Measurements from ENCODE around the gene TFPI.

Gene TFPI

DNA sequence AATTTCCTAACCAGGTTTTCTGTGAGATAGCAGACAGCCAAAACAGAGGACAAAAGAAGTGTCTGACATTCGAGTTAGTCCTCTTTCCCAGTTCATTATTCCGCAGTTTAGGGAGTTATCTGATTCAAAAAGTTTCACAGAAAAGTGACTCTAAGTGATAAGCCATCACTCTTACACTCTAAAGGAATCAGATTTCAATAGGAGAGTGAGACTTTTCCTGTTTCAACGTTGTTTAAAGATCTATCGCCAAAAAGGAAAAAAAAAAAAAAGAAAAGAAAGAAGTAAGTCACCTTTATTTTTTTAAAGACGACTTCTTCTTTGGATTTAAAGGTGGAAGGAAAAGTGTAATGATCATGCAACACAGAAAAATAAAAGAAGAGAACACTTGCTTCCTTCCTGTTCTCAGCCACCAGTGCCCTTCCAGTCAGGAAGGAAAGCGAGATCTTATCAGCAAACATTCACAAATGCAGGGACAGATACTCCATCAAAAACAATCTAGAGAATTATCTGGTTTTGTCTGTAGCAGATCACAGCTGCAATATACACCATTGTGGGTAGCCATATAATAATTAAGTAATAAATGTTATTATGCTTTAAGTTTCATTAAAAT, 49.8 kb downstream of the TFPI start:
- DNase-seq (ENCODE audit: low read depth in 2 of 2), result no peak

GRCh38 chr2:187503700-187504099, 50.5 kb downstream of the TFPI start:
- DNase-seq (ENCODE audit: low read depth in 2 of 2), result no peak

GRCh38 chr2:187502467-187502866, 51.8 kb downstream of the TFPI start:
- DNase-seq (ENCODE audit: low read depth in 2 of 2), result no peak

DNA sequence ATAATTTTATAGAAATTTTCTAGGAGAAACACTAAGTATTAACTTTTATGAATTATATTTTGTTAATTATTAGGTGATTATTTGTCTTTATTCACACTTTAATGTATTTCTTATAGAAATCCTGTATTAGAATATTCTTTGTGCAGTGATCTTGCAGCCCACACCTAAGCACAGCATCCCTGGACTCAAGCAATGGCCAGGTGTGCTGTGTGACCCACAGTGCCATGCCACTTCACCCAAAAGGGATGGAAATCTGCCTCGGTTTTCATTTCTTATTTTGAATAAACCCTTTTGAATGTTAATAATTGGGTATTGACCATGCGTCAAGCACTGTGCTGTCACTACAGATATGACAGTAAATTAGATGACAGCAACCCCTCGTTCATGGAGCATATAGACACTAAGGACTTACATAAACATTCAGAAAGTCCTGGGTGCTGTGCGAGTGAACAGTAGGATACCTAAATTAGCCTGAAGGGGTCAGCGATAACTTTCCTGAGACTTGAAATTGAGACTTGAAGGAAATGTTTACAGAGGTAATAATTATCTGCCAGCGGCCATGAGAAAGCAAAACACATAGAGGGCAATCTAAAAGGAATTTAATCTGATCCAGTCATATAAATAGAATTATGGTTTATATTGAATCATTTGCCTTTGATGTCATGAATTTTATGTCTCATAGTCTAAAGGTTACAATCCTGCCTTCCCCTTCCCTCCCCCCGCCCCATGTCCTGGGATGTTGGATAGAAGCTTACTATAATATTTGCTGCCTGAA, 53.5 kb downstream of the TFPI start:
- peak; percentile 6 to 8 for DNase-seq (ENCODE audit: low read depth in 2 of 2)

DNA sequence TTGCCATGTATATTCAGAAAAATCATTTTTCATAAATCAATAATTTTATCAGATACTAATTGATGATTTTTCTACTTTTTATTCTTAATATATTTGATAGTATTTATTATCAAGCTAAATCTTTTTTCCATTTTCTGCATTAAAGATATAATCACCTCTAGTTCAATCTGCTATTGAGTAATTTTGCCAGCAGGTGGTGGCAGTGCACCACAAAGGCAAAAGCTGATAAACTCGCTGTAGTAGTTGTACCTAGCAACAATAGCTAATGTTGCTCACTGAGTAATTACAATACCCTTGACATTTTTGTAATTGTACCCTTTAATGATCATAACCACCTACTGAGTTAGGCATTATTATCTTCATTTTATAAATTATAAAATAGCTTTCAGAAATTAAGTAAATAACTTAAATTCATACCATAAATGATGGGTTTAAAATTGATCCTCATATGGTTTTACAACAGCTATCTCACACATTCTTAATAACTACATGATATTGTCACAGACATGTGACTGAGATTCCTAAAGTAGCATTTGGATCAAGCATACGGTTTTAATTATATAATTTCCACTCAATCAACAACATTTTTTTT, 54.2 kb downstream of the TFPI start:
- peak in 1 of 2 experiments; percentile 17 for DNase-seq (ENCODE audit: low read depth in 2 of 2)

GRCh38 chr2:187497858-187498463, 56.3 kb downstream of the TFPI start:
- no peak for DNase-seq (ENCODE audit: low read depth in 2 of 2)

GRCh38 chr2:187497140-187497539, 57.1 kb downstream of the TFPI start:
- no peak for DNase-seq (ENCODE audit: low read depth in 2 of 2)

GRCh38 chr2:187495324-187495723, 58.9 kb downstream of the TFPI start:
- no peak for DNase-seq (ENCODE audit: low read depth in 2 of 2)

DNA sequence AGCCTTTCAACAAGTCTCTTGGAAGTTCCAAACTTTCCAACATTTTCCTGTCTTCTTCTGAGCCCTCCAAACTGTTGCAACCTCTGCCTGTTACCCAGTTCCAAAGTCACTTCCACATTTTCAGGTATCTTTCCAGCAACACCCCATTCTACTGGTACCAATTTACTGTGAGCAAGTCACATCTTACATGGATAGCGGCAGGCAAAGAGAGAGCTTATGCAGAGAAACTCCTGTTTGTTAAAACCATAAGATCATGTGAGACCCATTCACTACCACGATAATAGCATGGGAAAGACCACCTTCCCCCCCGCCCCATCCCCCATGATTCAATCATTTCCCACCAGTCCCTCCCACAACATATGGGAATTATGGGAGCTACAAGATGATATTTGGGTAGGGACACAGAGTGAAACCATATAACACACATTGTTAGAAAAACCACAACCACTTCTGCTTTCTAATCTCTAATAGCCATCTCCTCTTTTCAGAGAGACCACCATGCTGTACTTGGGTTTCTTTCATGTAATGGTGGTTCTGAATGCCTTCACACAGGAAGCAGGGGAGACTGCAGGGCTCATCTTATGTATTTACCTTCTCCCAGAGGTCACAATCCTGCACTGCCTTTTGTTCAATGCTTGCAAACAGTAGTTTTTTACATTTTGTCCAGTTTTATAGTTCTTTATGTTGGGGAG, 60.2 kb downstream of the TFPI start:
- DNase-seq (ENCODE audit: low read depth in 2 of 2), result no peak

- no peak for DNase-seq (ENCODE audit: low read depth in 2 of 2)
Observed at GRCh38 chr2:187493180-187493579, 61.1 kb downstream of the TFPI start.

GRCh38 chr2:187486241-187486640, 68.0 kb downstream of the TFPI start:
- no peak for DNase-seq (ENCODE audit: low read depth in 2 of 2)

- no peak for DNase-seq (ENCODE audit: low read depth in 2 of 2)
Observed at GRCh38 chr2:187485523-187485922, 68.7 kb downstream of the TFPI start.

- DNase-seq (ENCODE audit: low read depth in 2 of 2), result no peak
Observed at GRCh38 chr2:187483537-187483936, 70.7 kb downstream of the TFPI start.

DNA sequence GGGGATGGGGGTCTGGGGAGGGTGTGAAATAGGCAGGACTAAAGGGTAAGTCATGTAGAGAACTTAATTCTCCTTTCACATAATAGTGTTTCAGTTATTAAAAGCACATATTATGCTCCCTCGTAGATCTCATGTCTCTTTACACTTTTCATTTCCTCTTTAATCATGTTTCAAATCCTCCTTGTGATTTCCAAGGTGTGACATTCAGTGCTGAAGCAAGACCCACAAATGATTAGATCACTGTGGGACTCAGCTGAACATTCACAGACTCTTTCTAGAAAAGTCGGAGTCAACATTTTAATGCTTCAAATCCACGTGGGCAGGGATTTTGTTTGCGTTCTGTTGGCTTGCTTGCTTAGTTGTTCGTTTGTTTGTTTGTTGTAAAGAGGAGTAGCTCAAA, 71.4 kb downstream of the TFPI start:
- no peak for DNase-seq (ENCODE audit: low read depth in 2 of 2)

GRCh38 chr2:187481543-187481942, 72.7 kb downstream of the TFPI start:
- no peak for DNase-seq (ENCODE audit: low read depth in 2 of 2)

DNA sequence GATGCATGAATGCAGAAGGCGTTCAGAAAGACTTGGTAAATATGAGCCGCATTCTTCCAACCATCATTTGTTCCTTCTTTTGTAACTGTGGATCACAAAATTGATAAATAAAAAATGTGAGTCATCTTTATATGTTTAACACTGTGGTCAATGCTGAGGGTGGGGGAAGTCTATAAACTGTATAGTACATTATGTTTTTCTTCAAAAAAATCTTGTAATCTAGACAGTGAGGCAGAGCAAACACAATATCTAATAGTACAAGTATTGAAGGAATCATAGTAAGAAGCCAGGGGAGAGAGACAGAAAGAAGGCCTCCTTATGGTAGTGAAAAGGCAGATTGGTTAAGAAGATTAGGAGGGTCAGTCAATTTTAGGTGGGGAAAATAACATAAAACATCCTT, 75.5 kb downstream of the TFPI start:
- DNase-seq (ENCODE audit: low read depth in 2 of 2), result no peak

DNA sequence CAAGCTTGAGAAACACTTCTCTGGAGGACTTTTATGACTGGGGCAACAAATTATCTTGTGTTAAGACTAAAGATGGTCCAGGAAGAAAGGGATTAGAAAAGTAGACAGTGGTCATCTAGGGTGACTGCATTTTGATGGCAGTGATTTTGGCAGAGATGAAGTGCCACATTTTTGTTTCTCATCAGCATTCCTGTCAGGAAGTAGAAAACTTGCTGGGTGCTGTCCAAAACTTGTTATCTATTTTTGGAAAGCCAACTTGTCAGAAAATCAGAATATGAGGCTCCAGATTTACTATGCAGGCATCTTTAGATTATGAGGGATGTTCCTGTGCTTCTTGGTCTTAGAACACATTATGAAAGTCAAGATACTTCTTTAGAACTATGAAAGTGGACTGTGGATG, 77.2 kb downstream of the TFPI start:
- no peak for DNase-seq (ENCODE audit: low read depth in 2 of 2)

DNA sequence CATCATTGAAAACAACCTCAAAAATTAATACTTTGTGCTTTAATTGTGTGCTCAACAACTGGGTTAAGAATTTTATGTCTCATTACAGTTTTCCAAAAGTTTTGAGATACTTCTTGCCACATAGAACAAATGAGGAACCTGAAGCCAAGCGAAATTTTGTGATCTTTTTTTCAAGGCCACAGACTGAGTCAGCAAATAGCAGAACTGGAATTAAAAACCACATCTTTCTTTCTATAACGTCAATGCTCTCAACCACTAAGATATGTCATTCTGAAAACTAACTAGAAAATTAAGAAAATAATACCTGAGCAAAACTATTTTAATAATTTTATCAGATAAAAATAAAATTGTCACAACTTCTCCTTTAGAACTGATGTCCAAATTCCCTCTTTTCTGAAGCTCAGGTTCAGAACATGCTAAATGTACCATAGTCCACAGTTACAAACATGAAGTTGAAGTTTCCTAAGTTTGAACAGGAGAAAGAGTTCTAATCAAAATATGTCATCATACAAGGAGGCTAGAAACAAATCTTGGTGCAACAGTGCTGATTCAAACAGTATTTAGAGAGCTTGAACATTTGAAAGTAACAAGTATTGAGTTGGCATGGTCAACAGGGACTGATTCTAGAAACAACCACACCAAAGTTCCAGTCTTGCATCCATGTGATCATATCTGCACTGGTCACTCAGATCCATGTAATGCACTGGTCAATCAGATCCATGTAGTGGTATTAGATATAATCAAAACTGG, 78.6 kb downstream of the TFPI start:
- no peak for DNase-seq (ENCODE audit: low read depth in 2 of 2)

DNA sequence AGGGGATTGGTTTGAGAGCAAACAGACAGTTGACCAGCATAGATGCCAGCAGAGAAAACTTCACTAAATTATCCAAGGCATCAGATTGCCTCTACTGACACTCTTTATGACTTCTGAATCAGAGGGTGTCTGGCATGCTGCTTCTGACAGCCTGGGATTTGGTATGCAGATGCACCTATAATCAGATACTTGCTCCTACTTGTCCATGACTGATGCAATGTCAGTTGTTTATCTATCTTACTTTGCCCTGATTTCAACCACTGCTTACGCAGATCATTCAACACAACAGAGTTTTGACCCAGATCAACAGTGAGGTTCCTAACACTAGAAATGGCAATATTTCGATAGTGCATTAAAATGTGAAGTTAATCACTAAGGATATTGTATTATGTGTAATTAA, 83.5 kb downstream of the TFPI start:
- DNase-seq (ENCODE audit: low read depth in 2 of 2), result no peak

GRCh38 chr2:187469538-187469937, 84.7 kb downstream of the TFPI start:
- DNase-seq (ENCODE audit: low read depth in 2 of 2), result no peak

- DNase-seq (ENCODE audit: low read depth in 2 of 2), result no peak
Observed at GRCh38 chr2:187468262-187468661, 86.0 kb downstream of the TFPI start.

Measured in fibroblast of skin of left biceps (primary cell).